Hepatocyte (in vitro differentiated cells): Measurements from ENCODE around the gene ITGA8.

Experiments used
- CTCF ChIP-seq: fragments of 200-600 bp; sonication (generic); IDR thresholded peaks from 2 replicates; pipeline ENCODE4 v1.5.1; 2016; ENCODE audit warnings: antibody characterized with exemption, mild to moderate bottlenecking; ENCODE audit not compliant: poor library complexity
- EZH2 ChIP-seq: fragments of 200-600 bp; sonication (generic); IDR thresholded peaks from 2 replicates; pipeline ENCODE4 v1.6.1; 2016; ENCODE audit warnings: antibody characterized with exemption, mild to moderate bottlenecking, borderline replicate concordance

GRCh38 chr10:15472431-15473395, 247.0 kb downstream of the ITGA8 start:
- no peak for TF ChIP-seq CTCF
- TF ChIP-seq EZH2: no peak
